HAP-1 (cell line): ENCODE data around the gene EMC9.

ENCODE experiments used
- DNase-seq, 2 experiments: peaks; one replicate each; pipeline ENCODE4 v3.0.0-alpha.2; 2016 to 2020; ENCODE audit warnings: low spot score in 2 of 2
- H3K27me3 ChIP-seq: fragments of 250-450 bp; sonication (Bioruptor Pico); 2 replicates; pipeline ENCODE4 v1.5.1; 2020; ENCODE audit warnings: low read depth, mild to moderate bottlenecking, moderate library complexity
- H3K36me3 ChIP-seq: fragments of 250-450 bp; sonication (Bioruptor Pico); replicated peaks from 2 replicates; pipeline ENCODE4 v1.5.1; 2020; ENCODE audit warnings: mild to moderate bottlenecking
- H3K4me1 ChIP-seq: fragments of 250-450 bp; sonication (Bioruptor Pico); 2 replicates; pipeline ENCODE4 v1.5.1; 2020; ENCODE audit warnings: mild to moderate bottlenecking
- H3K4me3 ChIP-seq: fragments of 250-450 bp; sonication (Bioruptor Pico); 2 replicates; pipeline ENCODE4 v1.5.1; 2020; ENCODE audit warnings: mild to moderate bottlenecking, moderate library complexity
- H3K9me3 ChIP-seq: fragments of 250-450 bp; sonication (Bioruptor Pico); 2 replicates; pipeline ENCODE4 v1.5.1; 2020; ENCODE audit warnings: mild to moderate bottlenecking, moderate library complexity
- in situ Hi-C: fragments of 300-500 bp; cut with MboI; formaldehyde crosslinking; loops from 3 replicates; pipeline ENCODE4 v1.14.3; 2020; ENCODE audit warnings: low sequenced_read_pairs, inconsistent platforms, mixed read lengths

The EMC9 gene

GRCh38 chr14:24165785-24166184 lies 24.4 kb upstream of the EMC9 start:
- H3K27me3 ChIP-seq = no peaks in the 10 kb centered on the region
- in situ Hi-C loops = no loop called here
- H3K9me3 ChIP-seq = no peaks in the 10 kb centered on the region
- no peak for DNase-seq
- peaks cover 31% of the 10 kb centered on the region for H3K36me3 ChIP-seq
- peaks cover 3% of the 10 kb centered on the region; the same call in 1 of the 2 replicates for H3K4me1 ChIP-seq
- no peak overlapping the region for H3K4me3 ChIP-seq

- Histone ChIP-seq H3K4me3 (no peak overlapping the region), H3K9me3 (no peaks in the 10 kb centered on the region), H3K4me1 (peaks cover 5% of the 10 kb centered on the region; the same call in 1 of the 2 replicates), H3K27me3 (no peaks in the 10 kb centered on the region), H3K36me3 (peaks cover 44% of the 10 kb centered on the region)
- no peak for DNase-seq
- in situ Hi-C loops = no loop called here
These were observed 23.2 kb upstream of the EMC9 start for GRCh38 chr14:24164518-24164991.

- Histone ChIP-seq H3K9me3 (no peaks in the 10 kb centered on the region), H3K36me3 (peaks cover 59% of the 10 kb centered on the region), H3K27me3 (no peaks in the 10 kb centered on the region), H3K4me1 (peaks cover 5% of the 10 kb centered on the region; the same call in 1 of the 2 replicates), H3K4me3 (no peak overlapping the region)
- in situ Hi-C loops = no loop called here
- DNase-seq = no peak
These were observed 20.7 kb upstream of the EMC9 start for GRCh38 chr14:24162093-24162492.

- Histone ChIP-seq H3K27me3 (no peaks in the 10 kb centered on the region), H3K4me3 (peak within 1 kb of the TSS; percentile 1; the same call in 1 of the 2 replicates), H3K9me3 (no peaks in the 10 kb centered on the region), H3K4me1 (peaks cover 5% of the 10 kb centered on the region; the same call in 1 of the 2 replicates), H3K36me3 (peaks cover 66% of the 10 kb centered on the region)
- DNase-seq = peak; percentile 92 to 98
- in situ Hi-C loops = no loop called here
These were observed 19.7 kb upstream of the EMC9 start, which contains the start of gene IRF9 for GRCh38 chr14:24160850-24161804. Gene IRF9, plus strand, starts transcription at chr14:24161265. Its CDS starts 880 bp downstream, at chr14:24162145.

GRCh38 chr14:24160499-24160849 lies 19.1 kb upstream of the EMC9 start:
- DNase-seq = no peak
- in situ Hi-C loops = no loop called here
- Histone ChIP-seq H3K4me3 (no peak overlapping the region), H3K9me3 (no peaks in the 10 kb centered on the region), H3K36me3 (peaks cover 67% of the 10 kb centered on the region), H3K27me3 (no peaks in the 10 kb centered on the region), H3K4me1 (peaks cover 5% of the 10 kb centered on the region; the same call in 1 of the 2 replicates)

- no peak overlapping the region for H3K4me3 ChIP-seq
- H3K4me1 ChIP-seq = peaks cover 5% of the 10 kb centered on the region; the same call in 1 of the 2 replicates
- in situ Hi-C loops = no loop called here
- no peaks in the 10 kb centered on the region for H3K9me3 ChIP-seq
- H3K27me3 ChIP-seq = no peaks in the 10 kb centered on the region
- H3K36me3 ChIP-seq = peaks cover 67% of the 10 kb centered on the region
- no peak for DNase-seq
These were observed 18.5 kb upstream of the EMC9 start for GRCh38 chr14:24159777-24160498.

- Histone ChIP-seq H3K27me3 (no peaks in the 10 kb centered on the region), H3K4me1 (peaks cover 5% of the 10 kb centered on the region; the same call in 1 of the 2 replicates), H3K36me3 (peaks cover 71% of the 10 kb centered on the region), H3K9me3 (no peaks in the 10 kb centered on the region), H3K4me3 (no peak overlapping the region)
- in situ Hi-C loops = no loop called here
- no peak for DNase-seq
These were observed 15.9 kb upstream of the EMC9 start for GRCh38 chr14:24157331-24157730.

- no peak for DNase-seq
- Histone ChIP-seq H3K27me3 (no peaks in the 10 kb centered on the region), H3K9me3 (no peaks in the 10 kb centered on the region), H3K36me3 (peaks cover 72% of the 10 kb centered on the region), H3K4me1 (peaks cover 5% of the 10 kb centered on the region; the same call in 1 of the 2 replicates), H3K4me3 (no peak overlapping the region)
- in situ Hi-C loops = no loop called here
These were observed 15.4 kb upstream of the EMC9 start for GRCh38 chr14:24156840-24157239.

GRCh38 chr14:24155100-24155499 lies 13.7 kb upstream of the EMC9 start:
- peaks cover 80% of the 10 kb centered on the region for H3K36me3 ChIP-seq
- no peaks in the 10 kb centered on the region for H3K4me1 ChIP-seq
- H3K4me3 ChIP-seq = no peak overlapping the region
- H3K9me3 ChIP-seq = no peaks in the 10 kb centered on the region
- in situ Hi-C loops = no loop called here
- DNase-seq = no peak
- no peaks in the 10 kb centered on the region for H3K27me3 ChIP-seq

GRCh38 chr14:24151404-24152080 lies 10.2 kb upstream of the EMC9 start:
- in situ Hi-C loops = no loop called here
- Histone ChIP-seq H3K4me3 (no peak overlapping the region), H3K36me3 (peaks cover 77% of the 10 kb centered on the region), H3K9me3 (no peaks in the 10 kb centered on the region), H3K27me3 (no peaks in the 10 kb centered on the region), H3K4me1 (peaks cover 5% of the 10 kb centered on the region; the same call in 1 of the 2 replicates)
- DNase-seq = no peak

GRCh38 chr14:24150993-24151392 lies 9.6 kb upstream of the EMC9 start:
- in situ Hi-C loops = no loop called here
- Histone ChIP-seq H3K4me3 (no peak overlapping the region), H3K27me3 (no peaks in the 10 kb centered on the region), H3K4me1 (peaks cover 5% of the 10 kb centered on the region), H3K36me3 (peaks cover 72% of the 10 kb centered on the region), H3K9me3 (no peaks in the 10 kb centered on the region)
- DNase-seq = no peak

- peaks cover 10% of the 10 kb centered on the region for H3K4me1 ChIP-seq
- in situ Hi-C loops = no loop called here
- H3K36me3 ChIP-seq = peaks cover 68% of the 10 kb centered on the region
These were observed 9.2 kb upstream of the EMC9 start for GRCh38 chr14:24150567-24150966.

GRCh38 chr14:24150061-24150460 lies 8.7 kb upstream of the EMC9 start:
- Histone ChIP-seq H3K36me3 (peaks cover 63% of the 10 kb centered on the region), H3K4me1 (peaks cover 11% of the 10 kb centered on the region), H3K27me3 (no peaks in the 10 kb centered on the region), H3K9me3 (no peaks in the 10 kb centered on the region), H3K4me3 (no peak overlapping the region)
- in situ Hi-C loops = no loop called here
- DNase-seq = no peak

More at GRCh38 chr14:24150567-24150966, 9.2 kb upstream of the EMC9 start:
- no peaks in the 10 kb centered on the region for H3K27me3 ChIP-seq
- no peak overlapping the region for H3K4me3 ChIP-seq
- H3K9me3 ChIP-seq = no peaks in the 10 kb centered on the region
- DNase-seq = no peak
